PFSK-1 (cell line): ENCODE results near the gene ZNF717.
"Not testable (repeated sequence)": the region's sequence is repeated elsewhere in the genome, so short reads cannot be mapped to it uniquely, and the experiment has no call there.

Experiments
- POLR2AphosphoS5 ChIP-seq: IDR thresholded peaks from 2 replicates; pipeline ENCODE4 v1.6.1; 2012; ENCODE audit warnings: low read depth, mild to moderate bottlenecking, control low read depth, low read length, moderate library complexity
- SIN3A ChIP-seq: IDR thresholded peaks from 2 replicates; pipeline ENCODE4 v1.6.1; 2012; ENCODE audit warnings: mild to moderate bottlenecking, low read length, moderate library complexity, borderline replicate concordance; ENCODE audit not compliant: insufficient read depth
- TAF1 ChIP-seq: IDR thresholded peaks from 2 replicates; pipeline ENCODE4 v1.6.1; 2012; ENCODE audit warnings: low read length, control low read depth, borderline replicate concordance; ENCODE audit not compliant: insufficient read depth

DNA sequence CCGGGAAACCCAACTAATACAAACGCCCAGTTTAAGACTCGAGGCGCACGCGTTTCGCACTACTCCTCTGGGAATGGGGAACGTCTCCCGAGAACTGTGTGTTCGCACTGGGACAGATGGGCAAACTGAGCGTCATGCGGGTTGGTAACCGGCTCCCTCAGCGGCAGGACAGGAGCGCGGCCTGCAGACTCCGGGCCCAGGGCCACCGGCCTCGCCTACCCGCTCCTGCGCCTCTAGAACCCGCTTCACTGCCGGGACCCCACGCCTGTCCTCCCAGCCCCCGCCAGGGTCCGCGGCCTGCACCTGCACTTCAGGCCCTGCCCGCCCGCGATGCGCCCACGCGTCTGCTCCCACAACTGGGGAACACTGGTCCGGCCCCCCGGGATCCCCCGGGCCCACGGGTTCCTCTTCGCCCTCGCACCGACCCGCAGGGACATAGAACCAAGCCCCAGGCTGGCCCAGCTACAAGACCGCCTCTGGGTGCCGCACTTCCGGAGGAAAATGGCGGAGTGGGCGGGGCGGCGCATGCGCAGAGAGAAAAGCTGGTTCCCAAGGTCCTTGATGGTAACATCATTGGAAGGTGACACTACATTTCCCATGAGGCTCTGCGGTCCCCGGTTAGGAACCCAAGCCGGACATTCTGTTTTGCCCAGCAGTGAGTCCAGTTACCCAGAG lies at the start of gene ZNF717:
- TF ChIP-seq SIN3A, TAF1: not testable (repeated sequence)
- peak; percentile 54; the same call in 1 of the 2 replicates for TF ChIP-seq POLR2AphosphoS5
